NCI-H510A (cell line): Measurements from ENCODE around the gene SSBP1.
"Not testable (repeated sequence)": the region's sequence is repeated elsewhere in the genome, so short reads cannot be mapped to it uniquely, and the experiment has no call there.

ENCODE experiments used
- DNase-seq: peaks from one replicate; lab custom pipeline; 2025; lab: John Stamatoyannopoulos, UW

The SSBP1 gene

GRCh38 chr7:141770083-141770583 is 32.0 kb downstream of the SSBP1 start:
- not testable (repeated sequence) for DNase-seq

GRCh38 chr7:141776374-141776773 is 38.2 kb downstream of the SSBP1 start, which contains the start of gene TAS2R4:
TAS2R4 (plus strand) TSS chr7:141776674; CDS start chr7:141778489, 1,815 bp downstream.
- DNase-seq: no peak

GRCh38 chr7:141785706-141786552 is 47.8 kb downstream of the SSBP1 start:
- peak; percentile 14 for DNase-seq

GRCh38 chr7:141788296-141788695 is 50.1 kb downstream of the SSBP1 start:
- DNase-seq: no peak

GRCh38 chr7:141789917-141790316 is 51.8 kb downstream of the SSBP1 start, which contains the start of gene TAS2R5:
TAS2R5 (plus strand) TSS chr7:141790217; CDS start chr7:141790362, 145 bp downstream.
- DNase-seq: no peak

- DNase-seq: no peak
These were observed 54.4 kb downstream of the SSBP1 start for GRCh38 chr7:141792526-141792925.
